Measurements from ENCODE around the gene CALR. TPM values are rescaled to one million over a fixed set of nuclear protein-coding genes. Genes with fewer than 3 reads are reported as not detected.
"Not testable (repeated sequence)": the region's sequence is repeated elsewhere in the genome, so short reads cannot be mapped to it uniquely, and the experiment has no call there.

Gene CALR
- total RNA-seq, 1 donor from 2014 or later, result 1,348 TPM

- DNase-seq (ENCODE audit: low read depth in 2 of 2), result peak; percentile 78 to 93
These were observed 4.9 kb upstream of the CALR start, which contains the start of gene FARSA for GRCh38 chr19:12933287-12934072. FARSA (minus strand) TSS chr19:12933711; CDS start chr19:12933696, 15 bp downstream.

- DNase-seq (ENCODE audit: low read depth in 2 of 2), result no peak
These were observed 3.3 kb upstream of the CALR start for GRCh38 chr19:12935071-12935470.

GRCh38 chr19:12936582-12936981 lies 1.8 kb upstream of the CALR start:
- DNase-seq (ENCODE audit: low read depth in 2 of 2), result no peak

GRCh38 chr19:12937093-12937926 lies 1.1 kb upstream of the CALR start:
- peak in 1 of 2 donors; percentile 81 for DNase-seq (ENCODE audit: low read depth in 2 of 2)

GRCh38 chr19:12938779-12939601 lies 581 bp downstream of the CALR start:
- peak in 1 of 2 donors; percentile 55 for DNase-seq (ENCODE audit: low read depth in 2 of 2)

- DNase-seq (ENCODE audit: low read depth in 2 of 2), result peak in 1 of 2 donors; percentile 23
These were observed 1.6 kb downstream of the CALR start for GRCh38 chr19:12939975-12940423.

GRCh38 chr19:12940897-12941296 lies 2.5 kb downstream of the CALR start:
- DNase-seq (ENCODE audit: low read depth in 2 of 2), result no peak

GRCh38 chr19:12943437-12944044 lies 5.1 kb downstream of the CALR start:
- DNase-seq (ENCODE audit: low read depth in 2 of 2), result no peak

GRCh38 chr19:12944104-12944674 lies 5.8 kb downstream of the CALR start:
- no peak for DNase-seq (ENCODE audit: low read depth in 2 of 2)

GRCh38 chr19:12945479-12946091 lies 7.2 kb downstream of the CALR start, which contains the start of gene RAD23A:
RAD23A (plus strand) TSS chr19:12945862; CDS start chr19:12945949, 87 bp downstream.
- peak; percentile 97 to 98 for DNase-seq (ENCODE audit: low read depth in 2 of 2)

GRCh38 chr19:12946092-12946721 lies 7.8 kb downstream of the CALR start:
- DNase-seq (ENCODE audit: low read depth in 2 of 2), result peak in 1 of 2 donors; percentile 88

- DNase-seq (ENCODE audit: low read depth in 2 of 2), result no peak
These were observed 8.5 kb downstream of the CALR start for GRCh38 chr19:12946731-12947496.

- DNase-seq (ENCODE audit: low read depth in 2 of 2), result no peak
These were observed 9.5 kb downstream of the CALR start for GRCh38 chr19:12947702-12948611.

GRCh38 chr19:12948612-12949362 lies 10.4 kb downstream of the CALR start:
- DNase-seq (ENCODE audit: low read depth in 2 of 2), result no peak

GRCh38 chr19:12949363-12950283 lies 11.2 kb downstream of the CALR start:
- no peak for DNase-seq (ENCODE audit: low read depth in 2 of 2)

GRCh38 chr19:12952050-12952449 lies 13.6 kb downstream of the CALR start:
- DNase-seq (ENCODE audit: low read depth in 2 of 2), result not testable (repeated sequence)

All from dermis microvascular lymphatic vessel endothelial cell (primary cell).